GM23338 (cell line): ENCODE data around the gene ADAMTS19. TPM values are rescaled to one million over a fixed set of nuclear protein-coding genes. Genes with fewer than 3 reads are reported as not detected.

Experiments used
- ATAC-seq: fragments of 200-7000 bp; cut with Tn5 transposase; 3 replicates; pipeline ENCODE4 v1.9.1; 2020
- DNase-seq: peaks from one replicate; pipeline ENCODE4 v3.0.0-alpha.2; 2015; ENCODE audit warnings: low spot score
- H2AFZ ChIP-seq: fragments of 200-600 bp; sonication (generic); 2 replicates; pipeline ENCODE4 v1.8.0; 2016; ENCODE audit warnings: antibody characterized with exemption, mild to moderate bottlenecking, moderate library complexity
- H3F3A ChIP-seq: fragments of 200-600 bp; sonication (generic); replicated peaks from 2 replicates; pipeline ENCODE4 v1.8.0; 2017; ENCODE audit warnings: antibody characterized with exemption, mixed run types, low read depth
- H3K27ac ChIP-seq: fragments of 200-600 bp; sonication (generic); 2 replicates; pipeline ENCODE4 v1.6.1; 2016; ENCODE audit warnings: low read depth
- H3K27me3 ChIP-seq: fragments of 200-600 bp; sonication (generic); 2 replicates; pipeline ENCODE4 v1.8.0; 2016; ENCODE audit warnings: mild to moderate bottlenecking, mixed run types, moderate library complexity; ENCODE audit not compliant: insufficient read depth
- H3K36me3 ChIP-seq: fragments of 200-600 bp; sonication (generic); 2 replicates; pipeline ENCODE4 v1.8.0; 2016; ENCODE audit warnings: mild to moderate bottlenecking; ENCODE audit not compliant: insufficient read depth
- H3K4me1 ChIP-seq: fragments of 200-600 bp; sonication (generic); 2 replicates; pipeline ENCODE4 v1.8.0; 2016; ENCODE audit warnings: mild to moderate bottlenecking, moderate library complexity; ENCODE audit not compliant: insufficient read depth
- H3K4me2 ChIP-seq: fragments of 200-600 bp; sonication (generic); 2 replicates; pipeline ENCODE4 v1.7.1; 2017; ENCODE audit warnings: mixed run types
- H3K4me3 ChIP-seq: fragments of 200-600 bp; sonication (generic); 2 replicates; pipeline ENCODE4 v1.6.1; 2016; ENCODE audit warnings: mixed run types
- H3K79me2 ChIP-seq: fragments of 200-600 bp; sonication (generic); replicated peaks from 2 replicates; pipeline ENCODE4 v1.8.0; 2017; ENCODE audit warnings: mild to moderate bottlenecking; ENCODE audit not compliant: insufficient read depth
- H3K9me2 ChIP-seq: fragments of 200-600 bp; sonication (generic); 2 replicates; pipeline ENCODE4 v1.8.0; 2017; ENCODE audit not compliant: insufficient read depth
- H4K20me1 ChIP-seq: fragments of 200-600 bp; sonication (generic); replicated peaks from 2 replicates; pipeline ENCODE4 v1.8.0; 2017; ENCODE audit warnings: mild to moderate bottlenecking; ENCODE audit not compliant: insufficient read depth
- H3K27ac Mint-ChIP-seq: 2 replicates; pipeline ENCODE4 v1.8.0; 2020; ENCODE audit warnings: inconsistent platforms, mild to moderate bottlenecking, moderate library complexity, mixed read lengths
- H3K27me3 Mint-ChIP-seq: 3 replicates; pipeline ENCODE4 v1.8.0; 2022; ENCODE audit warnings: low read depth, mild to moderate bottlenecking, moderate library complexity, mixed read lengths, inconsistent platforms; ENCODE audit not compliant: insufficient read depth, poor library complexity
- H3K36me3 Mint-ChIP-seq: 3 replicates; pipeline ENCODE4 v1.8.0; 2021; ENCODE audit warnings: low read depth, mild to moderate bottlenecking, inconsistent platforms, moderate library complexity, mixed read lengths
- H3K4me1 Mint-ChIP-seq: 3 replicates; pipeline ENCODE4 v1.8.0; 2020; ENCODE audit warnings: mild to moderate bottlenecking, inconsistent platforms, mixed read lengths
- H3K4me3 Mint-ChIP-seq: 3 replicates; pipeline ENCODE4 v1.8.0; 2021; ENCODE audit warnings: moderate library complexity, mild to moderate bottlenecking, inconsistent platforms, mixed read lengths
- H3K9me3 Mint-ChIP-seq: 3 replicates; pipeline ENCODE4 v1.8.0; 2020; ENCODE audit warnings: moderate library complexity, mild to moderate bottlenecking, inconsistent platforms, mixed read lengths
- CREB1 ChIP-seq: fragments of 250-450 bp; sonication (Bioruptor Pico); IDR thresholded peaks from 2 replicates; pipeline ENCODE4 v1.5.0; 2020; ENCODE audit warnings: low read depth, mild to moderate bottlenecking, moderate library complexity
- CTCF ChIP-seq, 2 experiments: fragments of 200-600 bp in 1 of 2; sonication (generic) in 1 of 2; conservative IDR thresholded peaks; 2 replicates each; pipeline versions ENCODE4 v1.5.1 to v1.6.1; 2016 to 2017; ENCODE audit warnings: antibody characterized with exemption in 2 of 2, low read depth in 2 of 2, mild to moderate bottlenecking in 2 of 2, moderate library complexity in 1 of 2
- ETS1 ChIP-seq: IDR thresholded peaks from 2 replicates; pipeline ENCODE4 v1.6.1; 2016; ENCODE audit warnings: antibody characterized with exemption
- EZH2 ChIP-seq: fragments of 200-600 bp; sonication (generic); IDR thresholded peaks from one replicate; pipeline ENCODE4 v1.8.0; 2017; ENCODE audit warnings: antibody characterized with exemption, mild to moderate bottlenecking, low read depth; ENCODE audit not compliant: unreplicated experiment
- EZH2phosphoT487 ChIP-seq: fragments of 200-600 bp; sonication (generic); IDR thresholded peaks from one replicate; pipeline ENCODE4 v1.8.1; 2018; ENCODE audit warnings: antibody characterized with exemption; ENCODE audit not compliant: unreplicated experiment
- JUNB ChIP-seq: IDR thresholded peaks from one replicate; pipeline ENCODE4 v1.6.1; 2016; ENCODE audit warnings: antibody characterized with exemption; ENCODE audit not compliant: unreplicated experiment
- NANOG ChIP-seq: IDR thresholded peaks from 2 replicates; pipeline ENCODE4 v1.6.1; 2016; ENCODE audit warnings: antibody characterized with exemption, borderline replicate concordance
- POLR2AphosphoS5 ChIP-seq: IDR thresholded peaks from 2 replicates; pipeline ENCODE4 v1.6.1; 2016; ENCODE audit warnings: antibody characterized with exemption, low read depth
- REST ChIP-seq: IDR thresholded peaks from one replicate; pipeline ENCODE4 v1.6.1; 2018; ENCODE audit warnings: antibody characterized with exemption; ENCODE audit not compliant: unreplicated experiment
- STAT1 ChIP-seq: IDR thresholded peaks from one replicate; pipeline ENCODE4 v1.6.1; 2016; ENCODE audit warnings: antibody characterized with exemption; ENCODE audit not compliant: unreplicated experiment
- ZNF114 ChIP-seq: fragments of 250-450 bp; sonication (Bioruptor Pico); IDR thresholded peaks from 2 replicates; pipeline ENCODE4 v1.5.0; 2020; ENCODE audit warnings: mild to moderate bottlenecking, moderate library complexity
- ZNF331 ChIP-seq: fragments of 250-450 bp; sonication (Bioruptor Pico); IDR thresholded peaks from 2 replicates; pipeline ENCODE4 v1.5.0; 2020; ENCODE audit warnings: low read depth, mild to moderate bottlenecking, moderate library complexity
- ZNF462 ChIP-seq: fragments of 250-450 bp; sonication (Bioruptor Pico); IDR thresholded peaks from 2 replicates; pipeline ENCODE4 v1.5.0; 2020; ENCODE audit warnings: mild to moderate bottlenecking, moderate library complexity
- polyA plus RNA-seq: library from polyadenylated mRNA; unstranded; fragments of >200 nt; fragmentation: Nextera tagmentation; extraction: Ambion mirVana; gene quantifications from 2 replicates; pipeline ENCODE4 v1.2.1, GENCODE V29; 2016
- total RNA-seq: library from RNA; depleted of rRNA; stranded (reverse); fragments of >200 nt; shearing (Covaris generic); gene quantifications from 2 replicates; pipeline ENCODE4 v1.2.3, GENCODE V29; 2014

Gene ADAMTS19
- total and polyA plus RNA-seq, 2 experiments from 2014 or later: 6.0 to 27.4 TPM

GRCh38 chr5:129743541-129744187 is 283.6 kb downstream of the ADAMTS19 start:
- ATAC-seq (peak; percentile 73), DNase-seq (no peak)
- Mint-ChIP-seq H3K27me3 (peaks cover 3% of the 10 kb centered on the region), H3K27ac (peak overlapping the region; percentile 11), H3K4me1 (peaks cover 11% of the 10 kb centered on the region), H3K9me3 (no peaks in the 10 kb centered on the region), H3K4me3 (no peak overlapping the region), H3K36me3 (no peaks in the 10 kb centered on the region)
- no peak overlapping the region for H3K4me2 ChIP-seq
- H3K36me3 ChIP-seq: no peaks in the 10 kb centered on the region
- H3K27ac ChIP-seq: no peak overlapping the region
- H3K27me3 ChIP-seq: no peaks in the 10 kb centered on the region
- 0 out of 2 replicates have a peak overlapping the region, but pooled peaks have one; percentile 23 for H2AFZ ChIP-seq
- H3K79me2 ChIP-seq: no peaks in the 10 kb centered on the region
- no peaks in the 10 kb centered on the region for H4K20me1 ChIP-seq
- no peak overlapping the region for H3K4me3 ChIP-seq
- TF ChIP-seq CREB1 (CRISPR knock-in tag): no peak
- no peak for TF ChIP-seq JUNB
- TF ChIP-seq REST: no peak
- no peak for TF ChIP-seq ZNF462 (CRISPR knock-in tag)
- no peak for TF ChIP-seq POLR2AphosphoS5
- no peak for TF ChIP-seq STAT1
- TF ChIP-seq ETS1: no peak
- TF ChIP-seq EZH2phosphoT487: no peak
- no peak for TF ChIP-seq ZNF331 (CRISPR knock-in tag)
- no peak for TF ChIP-seq EZH2
- no peak for TF ChIP-seq NANOG
- TF ChIP-seq CTCF (conservative IDR thresholded peaks at IDR 0.05; ENCODE audit: low read depth in 2 of 2): no peak
- TF ChIP-seq ZNF114 (CRISPR knock-in tag): no peak
- H3F3A ChIP-seq: no peaks in the 10 kb centered on the region
- no peaks in the 10 kb centered on the region for H3K9me2 ChIP-seq
- H3K4me1 ChIP-seq: 0 out of 2 replicates have a peak, but pooled peaks cover 3% of the 10 kb centered on the region
